PC-9 (cell line): ENCODE measurements around the gene LCN6.

Experiments used
- CTCF ChIP-seq: fragments of 200-600 bp; sonication (generic); conservative IDR thresholded peaks from 2 replicates; pipeline ENCODE4 v1.6.1; 2017; ENCODE audit warnings: mixed run types, antibody characterized with exemption, mild to moderate bottlenecking, moderate library complexity
- EZH2 ChIP-seq: fragments of 200-600 bp; sonication (generic); IDR thresholded peaks from 2 replicates; pipeline ENCODE4 v1.8.0; 2017; ENCODE audit warnings: antibody characterized with exemption, low read depth

GRCh38 chr9:136757328-136757727, 9.0 kb upstream of the LCN6 start:
- TF ChIP-seq EZH2 (no peak), CTCF (no peak)
